GM23338 (cell line): ENCODE data around the gene LOXHD1.
A peak's percentile ranks its signal among the peaks of the same experiment; 100 is the strongest.

Source experiments
- EZH2 ChIP-seq: fragments of 200-600 bp; sonication (generic); IDR thresholded peaks from one replicate; pipeline ENCODE4 v1.8.0; 2017; ENCODE audit warnings: antibody characterized with exemption, mild to moderate bottlenecking, low read depth; ENCODE audit not compliant: unreplicated experiment
- EZH2phosphoT487 ChIP-seq: fragments of 200-600 bp; sonication (generic); IDR thresholded peaks from one replicate; pipeline ENCODE4 v1.8.1; 2018; ENCODE audit warnings: antibody characterized with exemption; ENCODE audit not compliant: unreplicated experiment
- JUNB ChIP-seq: IDR thresholded peaks from one replicate; pipeline ENCODE4 v1.6.1; 2016; ENCODE audit warnings: antibody characterized with exemption; ENCODE audit not compliant: unreplicated experiment
- POLR2AphosphoS5 ChIP-seq: IDR thresholded peaks from 2 replicates; pipeline ENCODE4 v1.6.1; 2016; ENCODE audit warnings: antibody characterized with exemption, low read depth
- STAT1 ChIP-seq: IDR thresholded peaks from one replicate; pipeline ENCODE4 v1.6.1; 2016; ENCODE audit warnings: antibody characterized with exemption; ENCODE audit not compliant: unreplicated experiment
- ZNF114 ChIP-seq: fragments of 250-450 bp; sonication (Bioruptor Pico); IDR thresholded peaks from 2 replicates; pipeline ENCODE4 v1.5.0; 2020; ENCODE audit warnings: mild to moderate bottlenecking, moderate library complexity
- TF ChIP-seq, protein P1 (sequence below), 2 experiments: fragments of 200-600 bp in 1 of 2; sonication (generic) in 1 of 2; conservative IDR thresholded peaks; 2 replicates each; pipeline versions ENCODE4 v1.5.1 to v1.6.1; 2016 to 2017; ENCODE audit warnings: antibody characterized with exemption in 2 of 2, low read depth in 2 of 2, mild to moderate bottlenecking in 2 of 2, moderate library complexity in 1 of 2
- TF ChIP-seq, protein P2 (sequence below): IDR thresholded peaks from one replicate; pipeline ENCODE4 v1.6.1; 2018; ENCODE audit warnings: antibody characterized with exemption; ENCODE audit not compliant: unreplicated experiment

DNA sequence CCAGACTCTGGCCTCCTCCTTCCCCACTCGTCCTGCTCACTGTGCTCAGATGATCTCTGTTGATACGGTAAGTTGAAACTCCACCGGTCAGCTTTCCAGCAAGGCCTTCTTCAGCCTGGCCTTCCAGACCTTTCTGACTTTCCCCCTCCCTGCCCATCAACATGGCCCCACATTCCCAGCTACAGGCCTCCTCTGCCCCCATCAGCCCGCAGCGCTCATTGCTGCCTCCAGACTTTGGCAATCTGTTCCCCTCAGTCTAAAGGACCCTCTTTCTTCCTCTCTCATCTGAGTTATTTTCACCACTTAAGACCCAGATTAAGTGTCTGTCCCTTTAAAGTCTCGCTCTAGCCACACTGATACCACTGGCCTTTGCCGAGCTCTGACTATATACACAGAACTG lies 10.6 kb downstream of the LOXHD1 start:
- TF ChIP-seq, protein P1, sequence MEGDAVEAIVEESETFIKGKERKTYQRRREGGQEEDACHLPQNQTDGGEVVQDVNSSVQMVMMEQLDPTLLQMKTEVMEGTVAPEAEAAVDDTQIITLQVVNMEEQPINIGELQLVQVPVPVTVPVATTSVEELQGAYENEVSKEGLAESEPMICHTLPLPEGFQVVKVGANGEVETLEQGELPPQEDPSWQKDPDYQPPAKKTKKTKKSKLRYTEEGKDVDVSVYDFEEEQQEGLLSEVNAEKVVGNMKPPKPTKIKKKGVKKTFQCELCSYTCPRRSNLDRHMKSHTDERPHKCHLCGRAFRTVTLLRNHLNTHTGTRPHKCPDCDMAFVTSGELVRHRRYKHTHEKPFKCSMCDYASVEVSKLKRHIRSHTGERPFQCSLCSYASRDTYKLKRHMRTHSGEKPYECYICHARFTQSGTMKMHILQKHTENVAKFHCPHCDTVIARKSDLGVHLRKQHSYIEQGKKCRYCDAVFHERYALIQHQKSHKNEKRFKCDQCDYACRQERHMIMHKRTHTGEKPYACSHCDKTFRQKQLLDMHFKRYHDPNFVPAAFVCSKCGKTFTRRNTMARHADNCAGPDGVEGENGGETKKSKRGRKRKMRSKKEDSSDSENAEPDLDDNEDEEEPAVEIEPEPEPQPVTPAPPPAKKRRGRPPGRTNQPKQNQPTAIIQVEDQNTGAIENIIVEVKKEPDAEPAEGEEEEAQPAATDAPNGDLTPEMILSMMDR (conservative IDR thresholded peaks at IDR 0.05; ENCODE audit: low read depth in 2 of 2), result peak in 1 of 2 experiments; percentile 41; a peak in 2 of 4 replicates
- TF ChIP-seq EZH2 (no peak), EZH2phosphoT487 (no peak), POLR2AphosphoS5 (no peak), ZNF114 (CRISPR knock-in tag) (no peak), JUNB (no peak), STAT1 (no peak)
- TF ChIP-seq, protein P2, sequence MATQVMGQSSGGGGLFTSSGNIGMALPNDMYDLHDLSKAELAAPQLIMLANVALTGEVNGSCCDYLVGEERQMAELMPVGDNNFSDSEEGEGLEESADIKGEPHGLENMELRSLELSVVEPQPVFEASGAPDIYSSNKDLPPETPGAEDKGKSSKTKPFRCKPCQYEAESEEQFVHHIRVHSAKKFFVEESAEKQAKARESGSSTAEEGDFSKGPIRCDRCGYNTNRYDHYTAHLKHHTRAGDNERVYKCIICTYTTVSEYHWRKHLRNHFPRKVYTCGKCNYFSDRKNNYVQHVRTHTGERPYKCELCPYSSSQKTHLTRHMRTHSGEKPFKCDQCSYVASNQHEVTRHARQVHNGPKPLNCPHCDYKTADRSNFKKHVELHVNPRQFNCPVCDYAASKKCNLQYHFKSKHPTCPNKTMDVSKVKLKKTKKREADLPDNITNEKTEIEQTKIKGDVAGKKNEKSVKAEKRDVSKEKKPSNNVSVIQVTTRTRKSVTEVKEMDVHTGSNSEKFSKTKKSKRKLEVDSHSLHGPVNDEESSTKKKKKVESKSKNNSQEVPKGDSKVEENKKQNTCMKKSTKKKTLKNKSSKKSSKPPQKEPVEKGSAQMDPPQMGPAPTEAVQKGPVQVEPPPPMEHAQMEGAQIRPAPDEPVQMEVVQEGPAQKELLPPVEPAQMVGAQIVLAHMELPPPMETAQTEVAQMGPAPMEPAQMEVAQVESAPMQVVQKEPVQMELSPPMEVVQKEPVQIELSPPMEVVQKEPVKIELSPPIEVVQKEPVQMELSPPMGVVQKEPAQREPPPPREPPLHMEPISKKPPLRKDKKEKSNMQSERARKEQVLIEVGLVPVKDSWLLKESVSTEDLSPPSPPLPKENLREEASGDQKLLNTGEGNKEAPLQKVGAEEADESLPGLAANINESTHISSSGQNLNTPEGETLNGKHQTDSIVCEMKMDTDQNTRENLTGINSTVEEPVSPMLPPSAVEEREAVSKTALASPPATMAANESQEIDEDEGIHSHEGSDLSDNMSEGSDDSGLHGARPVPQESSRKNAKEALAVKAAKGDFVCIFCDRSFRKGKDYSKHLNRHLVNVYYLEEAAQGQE, result no peak
